NOMO-1 (cell line): ENCODE measurements around the gene AGPAT3.

Experiments
- DNase-seq, 2 experiments: peaks; one replicate each; lab custom pipeline; 2025; ENCODE audit not compliant: unreplicated experiment in 2 of 2; lab: John Stamatoyannopoulos, UW

The AGPAT3 gene

GRCh38 chr21:43905726-43906455 lies 40.9 kb downstream of the AGPAT3 start:
- DNase-seq, result no peak

- no peak for DNase-seq
Observed at GRCh38 chr21:43906585-43907370, 41.8 kb downstream of the AGPAT3 start.

- no peak for DNase-seq
Observed at GRCh38 chr21:43907751-43908150, 42.7 kb downstream of the AGPAT3 start.

- DNase-seq, result no peak
Observed at GRCh38 chr21:43908167-43908566, 43.1 kb downstream of the AGPAT3 start.

DNA sequence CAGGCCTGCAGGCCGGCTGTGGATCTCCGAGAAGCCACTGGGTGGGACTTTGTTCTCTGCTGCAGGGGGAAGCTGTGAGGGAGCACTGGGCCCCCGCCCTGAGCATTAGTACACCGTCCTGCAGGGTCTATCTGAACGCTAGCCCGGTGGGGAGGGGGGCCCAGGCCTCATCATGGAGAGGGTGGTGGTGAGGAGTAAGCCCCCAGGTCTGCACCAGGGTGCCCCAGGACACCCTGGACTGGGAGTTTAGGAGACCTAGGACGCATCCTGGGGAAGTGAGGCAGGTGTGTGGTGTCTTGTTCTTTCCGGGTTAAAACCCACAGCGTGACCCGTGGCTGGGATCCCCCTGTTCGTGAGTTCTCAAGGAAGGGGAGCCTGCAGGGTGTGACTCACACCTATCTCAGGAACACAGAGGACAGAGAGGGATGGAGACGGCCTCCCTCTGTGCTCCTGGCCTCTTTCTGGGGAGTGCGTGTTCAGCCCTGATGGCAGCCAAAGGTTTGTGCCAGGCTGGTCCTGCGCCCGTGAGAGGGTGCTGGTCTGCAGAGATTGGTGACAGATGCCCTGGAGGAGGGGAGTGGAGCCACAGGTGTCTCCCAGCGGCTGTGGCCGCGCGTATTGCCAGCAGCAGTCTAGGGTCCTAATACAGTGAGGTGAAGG lies 44.8 kb downstream of the AGPAT3 start:
- no peak for DNase-seq

GRCh38 chr21:43910460-43910859 lies 45.4 kb downstream of the AGPAT3 start:
- no peak for DNase-seq

GRCh38 chr21:43911015-43911934 lies 46.3 kb downstream of the AGPAT3 start:
- no peak for DNase-seq

DNA sequence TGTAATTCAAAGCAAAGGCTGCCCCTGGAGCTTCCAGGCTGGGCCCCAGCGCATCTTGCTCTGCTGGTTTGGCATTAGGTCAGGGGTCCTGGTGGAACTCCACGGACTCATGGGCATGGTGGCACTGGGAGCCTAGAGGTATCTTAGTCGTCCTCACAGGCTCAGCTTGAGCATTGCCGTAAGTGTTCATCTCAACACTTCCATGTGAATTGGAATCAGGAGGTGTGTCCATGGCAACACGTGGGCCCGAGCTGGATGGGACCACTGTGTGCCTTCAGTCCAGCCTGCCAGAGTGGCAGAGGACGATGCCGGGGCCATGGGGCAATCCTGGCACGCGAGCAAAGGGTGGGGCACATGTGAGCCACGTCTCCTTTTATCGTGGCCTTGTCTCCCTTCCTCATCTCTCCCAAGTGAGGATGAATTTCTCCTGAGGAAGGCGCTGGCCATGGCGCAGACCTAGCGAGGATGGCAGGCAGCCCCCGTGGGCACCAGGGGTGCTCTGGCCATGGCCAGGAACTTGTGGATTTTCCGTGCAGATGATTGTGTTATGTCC lies 47.0 kb downstream of the AGPAT3 start:
- DNase-seq, result no peak

DNA sequence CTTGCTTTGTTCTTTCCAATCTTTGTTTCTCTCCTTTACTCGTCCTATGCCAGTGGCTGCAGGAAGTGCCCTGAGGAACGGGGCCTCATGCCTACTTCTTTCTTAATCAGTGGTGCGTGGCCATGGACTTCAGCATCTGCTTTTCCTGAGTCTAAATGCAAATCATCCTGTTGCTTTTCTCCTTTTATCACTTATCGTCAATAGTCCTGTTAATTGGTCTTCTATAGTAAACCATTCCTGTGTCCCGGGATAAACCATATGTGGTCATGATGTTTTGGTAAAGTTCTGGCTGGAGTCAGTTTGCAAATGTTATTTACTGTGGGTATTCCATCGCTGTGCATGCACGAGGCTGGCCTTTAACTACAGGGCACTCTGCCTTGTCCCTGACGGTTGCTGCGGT lies 47.5 kb downstream of the AGPAT3 start:
- no peak for DNase-seq

DNA sequence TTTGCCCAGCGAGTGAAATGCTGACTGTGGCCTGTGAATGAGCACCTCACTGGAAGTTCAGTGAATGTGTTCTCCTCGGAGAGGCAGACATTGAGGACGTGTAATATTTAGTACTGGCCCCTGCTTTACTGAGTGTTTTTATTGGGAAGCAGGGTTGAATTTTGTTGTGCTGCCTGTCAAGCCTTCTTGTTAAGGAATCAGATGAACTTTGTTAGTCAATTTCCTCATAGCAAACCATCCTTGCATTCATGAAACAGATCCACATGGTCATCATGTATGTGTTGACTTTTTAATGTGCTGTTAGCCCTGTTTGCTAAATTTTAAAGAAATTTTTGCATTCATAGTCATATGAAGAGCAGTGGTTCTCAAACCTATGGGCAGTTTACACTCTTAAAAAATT lies 47.9 kb downstream of the AGPAT3 start:
- DNase-seq, result no peak

DNA sequence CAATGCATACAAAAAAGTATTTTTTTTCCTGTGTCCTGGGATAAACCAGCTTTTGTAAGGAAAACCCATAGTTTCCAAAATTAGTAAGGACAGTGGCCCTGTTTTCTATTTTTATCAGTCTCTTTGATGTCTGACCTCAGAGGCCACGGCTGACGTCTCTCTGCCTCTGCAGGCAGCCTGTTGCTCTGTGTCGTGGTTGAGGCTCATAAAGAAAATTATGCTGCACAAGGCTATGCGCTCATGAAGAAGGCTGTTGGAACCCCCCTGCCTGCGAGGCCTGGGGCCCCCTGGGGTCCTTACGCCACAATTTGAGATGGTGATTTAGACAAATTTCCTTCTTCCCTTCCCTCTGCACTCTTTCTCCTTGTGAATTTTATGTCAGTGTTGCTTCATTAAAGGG lies 48.9 kb downstream of the AGPAT3 start:
- DNase-seq, result no peak

- DNase-seq, result no peak
Observed at GRCh38 chr21:43916076-43916475, 51.1 kb downstream of the AGPAT3 start.

DNA sequence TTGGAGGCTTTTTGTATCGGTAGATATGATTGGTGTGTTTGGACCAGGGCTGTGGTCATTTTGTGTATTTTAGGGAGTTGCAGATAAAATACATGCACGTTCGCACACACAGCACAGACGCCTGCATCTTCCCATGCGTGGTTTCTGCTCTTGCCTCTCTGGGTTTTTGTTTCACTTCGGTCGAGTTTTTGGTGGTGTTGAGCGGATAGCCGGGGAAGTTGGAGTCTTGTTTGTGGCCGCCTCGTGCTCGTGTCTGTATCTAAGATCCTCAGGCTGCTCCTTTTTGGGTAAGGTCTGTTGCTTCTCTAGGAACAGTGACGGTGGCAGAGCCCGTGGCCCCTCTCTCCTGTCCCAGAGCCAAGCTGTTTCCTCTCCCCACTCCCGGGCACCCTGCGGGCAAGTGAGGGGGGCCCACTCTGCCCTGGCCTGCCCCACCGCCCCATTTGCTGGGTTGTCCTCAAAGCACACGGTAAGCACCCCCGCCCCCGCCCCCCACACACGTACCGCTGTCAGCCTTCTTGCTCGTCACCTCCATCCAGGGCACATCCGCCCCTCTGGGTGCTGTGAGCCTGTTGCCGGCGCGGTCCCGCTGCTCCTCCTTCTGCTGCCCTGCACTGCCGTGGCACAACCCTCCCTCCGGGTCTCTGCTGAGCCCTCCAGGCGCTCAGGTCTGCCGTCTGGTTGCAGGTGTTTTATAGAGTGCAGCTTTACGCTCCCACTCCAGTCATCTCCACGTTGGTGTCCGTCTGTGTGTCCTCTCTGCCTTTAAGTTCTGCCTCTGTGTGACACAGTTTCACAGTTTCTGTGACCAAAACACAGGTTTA lies 51.9 kb downstream of the AGPAT3 start:
- DNase-seq, result no peak

- DNase-seq, result no peak
Observed at GRCh38 chr21:43917515-43918384, 52.7 kb downstream of the AGPAT3 start.

GRCh38 chr21:43918385-43918947 lies 53.4 kb downstream of the AGPAT3 start:
- no peak for DNase-seq

DNA sequence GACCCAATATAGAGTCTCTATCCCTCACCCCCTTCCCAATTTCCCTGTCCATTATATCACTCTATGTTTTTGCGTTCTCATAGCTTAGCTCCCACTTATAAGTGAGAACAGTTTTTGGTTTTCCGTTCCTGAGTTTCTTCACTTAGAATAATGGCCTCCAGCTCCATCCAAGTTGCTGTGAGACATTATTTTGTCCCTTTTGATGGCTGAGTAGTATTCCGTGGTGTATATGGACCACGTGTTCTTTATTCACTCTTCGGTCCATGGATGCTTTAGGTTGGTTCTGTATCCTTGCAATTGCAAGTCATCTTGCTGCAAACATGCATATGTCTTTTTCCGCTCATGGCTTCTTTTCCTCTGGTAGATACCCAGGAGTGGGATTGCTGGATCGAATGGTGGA lies 54.3 kb downstream of the AGPAT3 start:
- no peak for DNase-seq

- no peak for DNase-seq
Observed at GRCh38 chr21:43919871-43920801, 55.1 kb downstream of the AGPAT3 start.
